ENCODE measurements around the gene C16orf86. TPM values are rescaled to one million over a fixed set of nuclear protein-coding genes. Genes with fewer than 3 reads are reported as not detected.

C16orf86 gene
- polyA plus RNA-seq, 1 of the 3 experiments (the other 2 are of a cell fraction), result 4.3 TPM

DNA sequence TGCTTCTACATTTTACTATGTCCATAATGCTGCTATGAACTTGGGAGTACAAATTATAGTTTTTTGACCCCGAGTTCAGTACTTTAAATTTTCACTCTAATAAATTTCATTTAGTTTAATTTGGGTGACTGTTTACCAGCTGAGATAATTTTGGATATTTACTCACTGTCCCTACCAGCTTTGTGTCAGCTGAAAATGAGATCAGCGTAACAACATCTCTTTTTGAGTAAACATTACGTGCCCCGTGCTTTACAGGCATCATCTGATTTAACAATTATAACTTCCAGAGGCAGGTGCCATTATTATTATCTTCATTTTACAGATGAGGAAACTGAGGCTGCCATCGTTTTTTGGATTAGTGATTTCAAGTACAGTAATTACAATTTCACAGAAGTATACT, 37.5 kb downstream of the C16orf86 start:
- no peak overlapping the region for H3K4me3 ChIP-seq (ENCODE audit: low read depth in 2 of 2, low read length in 1 of 2)
- WGBS (ENCODE audit: low lambda C conversion rate), result 94% methylated on average over 5 of the region's 5 CpGs
- peaks cover 5% of the 10 kb centered on the region; the same call in 1 of the 2 replicates for H3K9me3 ChIP-seq
- ChIA-PET CTCF (interaction anchor here (1.0 to 1.5 kb wide), 4 partner anchors 9 to 183 kb away, joined by 4 to 5 read pairs (median 4); no protein-coding TSS in a partner anchor), POLR2A (no interaction called here)
- H2AFZ ChIP-seq (ENCODE audit: low read depth), result no peak overlapping the region
- H3K79me2 ChIP-seq (ENCODE audit: insufficient read depth), result peaks cover 93% of the 10 kb centered on the region
- H3F3A ChIP-seq (replicated peaks; ENCODE audit: insufficient read depth), result peaks cover 4% of the 10 kb centered on the region
- TF ChIP-seq, protein P1, sequence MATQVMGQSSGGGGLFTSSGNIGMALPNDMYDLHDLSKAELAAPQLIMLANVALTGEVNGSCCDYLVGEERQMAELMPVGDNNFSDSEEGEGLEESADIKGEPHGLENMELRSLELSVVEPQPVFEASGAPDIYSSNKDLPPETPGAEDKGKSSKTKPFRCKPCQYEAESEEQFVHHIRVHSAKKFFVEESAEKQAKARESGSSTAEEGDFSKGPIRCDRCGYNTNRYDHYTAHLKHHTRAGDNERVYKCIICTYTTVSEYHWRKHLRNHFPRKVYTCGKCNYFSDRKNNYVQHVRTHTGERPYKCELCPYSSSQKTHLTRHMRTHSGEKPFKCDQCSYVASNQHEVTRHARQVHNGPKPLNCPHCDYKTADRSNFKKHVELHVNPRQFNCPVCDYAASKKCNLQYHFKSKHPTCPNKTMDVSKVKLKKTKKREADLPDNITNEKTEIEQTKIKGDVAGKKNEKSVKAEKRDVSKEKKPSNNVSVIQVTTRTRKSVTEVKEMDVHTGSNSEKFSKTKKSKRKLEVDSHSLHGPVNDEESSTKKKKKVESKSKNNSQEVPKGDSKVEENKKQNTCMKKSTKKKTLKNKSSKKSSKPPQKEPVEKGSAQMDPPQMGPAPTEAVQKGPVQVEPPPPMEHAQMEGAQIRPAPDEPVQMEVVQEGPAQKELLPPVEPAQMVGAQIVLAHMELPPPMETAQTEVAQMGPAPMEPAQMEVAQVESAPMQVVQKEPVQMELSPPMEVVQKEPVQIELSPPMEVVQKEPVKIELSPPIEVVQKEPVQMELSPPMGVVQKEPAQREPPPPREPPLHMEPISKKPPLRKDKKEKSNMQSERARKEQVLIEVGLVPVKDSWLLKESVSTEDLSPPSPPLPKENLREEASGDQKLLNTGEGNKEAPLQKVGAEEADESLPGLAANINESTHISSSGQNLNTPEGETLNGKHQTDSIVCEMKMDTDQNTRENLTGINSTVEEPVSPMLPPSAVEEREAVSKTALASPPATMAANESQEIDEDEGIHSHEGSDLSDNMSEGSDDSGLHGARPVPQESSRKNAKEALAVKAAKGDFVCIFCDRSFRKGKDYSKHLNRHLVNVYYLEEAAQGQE (IDR thresholded peaks at IDR 0.05; ENCODE audit: low read depth, low read length), result no peak
- TF ChIP-seq EP300 (IDR thresholded peaks at IDR 0.05; ENCODE audit: borderline replicate concordance in 1 of 2, low read depth in 1 of 2, low read length in 1 of 2), result no peak
- TF ChIP-seq, protein P2, sequence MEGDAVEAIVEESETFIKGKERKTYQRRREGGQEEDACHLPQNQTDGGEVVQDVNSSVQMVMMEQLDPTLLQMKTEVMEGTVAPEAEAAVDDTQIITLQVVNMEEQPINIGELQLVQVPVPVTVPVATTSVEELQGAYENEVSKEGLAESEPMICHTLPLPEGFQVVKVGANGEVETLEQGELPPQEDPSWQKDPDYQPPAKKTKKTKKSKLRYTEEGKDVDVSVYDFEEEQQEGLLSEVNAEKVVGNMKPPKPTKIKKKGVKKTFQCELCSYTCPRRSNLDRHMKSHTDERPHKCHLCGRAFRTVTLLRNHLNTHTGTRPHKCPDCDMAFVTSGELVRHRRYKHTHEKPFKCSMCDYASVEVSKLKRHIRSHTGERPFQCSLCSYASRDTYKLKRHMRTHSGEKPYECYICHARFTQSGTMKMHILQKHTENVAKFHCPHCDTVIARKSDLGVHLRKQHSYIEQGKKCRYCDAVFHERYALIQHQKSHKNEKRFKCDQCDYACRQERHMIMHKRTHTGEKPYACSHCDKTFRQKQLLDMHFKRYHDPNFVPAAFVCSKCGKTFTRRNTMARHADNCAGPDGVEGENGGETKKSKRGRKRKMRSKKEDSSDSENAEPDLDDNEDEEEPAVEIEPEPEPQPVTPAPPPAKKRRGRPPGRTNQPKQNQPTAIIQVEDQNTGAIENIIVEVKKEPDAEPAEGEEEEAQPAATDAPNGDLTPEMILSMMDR (IDR thresholded peaks at IDR 0.05), result no peak
- no peak overlapping the region for H3K27ac ChIP-seq (ENCODE audit: low read depth in 2 of 2, low read length in 1 of 2)
- H4K20me1 ChIP-seq (ENCODE audit: insufficient read depth), result 0 out of 2 replicates have a peak, but pooled peaks cover 10% of the 10 kb centered on the region
- no peaks in the 10 kb centered on the region for H3K27me3 ChIP-seq (ENCODE audit: insufficient read depth)
- H3K36me3 ChIP-seq (replicated peaks in 1 of 2; ENCODE audit: control insufficient read depth in 1 of 2, insufficient read depth in 2 of 2, low read length in 1 of 2), result peaks cover 0 to 8% of the 10 kb centered on the region in 2 experiments
- no peak overlapping the region for H3K9ac ChIP-seq
- no peak overlapping the region for H3K4me2 ChIP-seq
- no peaks in the 10 kb centered on the region for H3K9me2 ChIP-seq
- H3K4me1 ChIP-seq (ENCODE audit: control insufficient read depth in 1 of 2, insufficient read depth in 2 of 2, low read depth in 1 of 2, low read length in 1 of 2), result peaks cover 0 to 12% of the 10 kb centered on the region in 2 experiments; a peak in 1 of 4 replicates
- DNase-seq, result no peak

DNA sequence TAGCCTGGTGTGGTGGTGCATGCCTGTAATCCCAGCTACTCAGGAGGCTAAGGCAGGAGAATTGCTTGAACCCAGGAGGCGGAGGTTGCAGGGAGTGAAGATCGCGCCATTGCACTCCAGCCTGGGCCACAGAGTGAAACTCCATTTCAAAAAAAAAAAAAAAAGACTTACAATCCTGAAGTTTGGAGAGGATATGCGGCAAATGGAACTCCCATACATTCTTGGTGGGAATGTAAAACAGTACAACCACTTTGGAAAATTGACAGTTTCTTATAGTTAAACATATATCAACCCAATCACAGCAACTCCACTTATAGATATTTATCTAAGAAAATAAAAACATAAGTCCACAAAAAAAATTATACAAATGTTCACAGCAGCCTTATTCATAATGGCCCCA, 40.6 kb downstream of the C16orf86 start:
- WGBS (ENCODE audit: low lambda C conversion rate), result 94% methylated on average over 4 of the region's 4 CpGs
- Histone ChIP-seq H3K9me2 (no peaks in the 10 kb centered on the region), H3K9me3 (no peaks in the 10 kb centered on the region), H3K36me3 (replicated peaks in 1 of 2; ENCODE audit: control insufficient read depth in 1 of 2, insufficient read depth in 2 of 2, low read length in 1 of 2) (peaks cover 0 to 2% of the 10 kb centered on the region in 2 experiments), H2AFZ (ENCODE audit: low read depth) (no peak overlapping the region), H3K27ac (ENCODE audit: low read depth in 2 of 2, low read length in 1 of 2) (no peak overlapping the region), H3K79me2 (ENCODE audit: insufficient read depth) (peaks cover 92% of the 10 kb centered on the region), H3K27me3 (ENCODE audit: insufficient read depth) (no peaks in the 10 kb centered on the region), H3K4me3 (ENCODE audit: low read depth in 2 of 2, low read length in 1 of 2) (no peak overlapping the region), H3K4me2 (no peak overlapping the region), H3F3A (replicated peaks; ENCODE audit: insufficient read depth) (peaks cover 8% of the 10 kb centered on the region), H4K20me1 (ENCODE audit: insufficient read depth) (peaks cover 19% of the 10 kb centered on the region; the same call in 1 of the 2 replicates), H3K4me1 (ENCODE audit: control insufficient read depth in 1 of 2, insufficient read depth in 2 of 2, low read depth in 1 of 2, low read length in 1 of 2) (peaks cover 0 to 12% of the 10 kb centered on the region in 2 experiments; a peak in 1 of 4 replicates), H3K9ac (no peak overlapping the region)
- POLR2A ChIA-PET, result no interaction called here
- DNase-seq, result no peak
- CTCF ChIA-PET, result interaction anchor here (1.0 kb wide), 1 partner anchor 110 kb away, joined by 3 read pairs; no protein-coding TSS in a partner anchor
- TF ChIP-seq RFX5 (IDR thresholded peaks at IDR 0.05; ENCODE audit: low read length), result no peak
- TF ChIP-seq MXI1 (IDR thresholded peaks at IDR 0.05; ENCODE audit: low read depth, low read length), result no peak
- TF ChIP-seq FOSL2 (IDR thresholded peaks at IDR 0.05; ENCODE audit: borderline replicate concordance, low read depth), result no peak
- no peak for TF ChIP-seq EZH2phosphoT487 (IDR thresholded peaks at IDR 0.05; ENCODE audit: borderline replicate concordance, low read depth)
- TF ChIP-seq TAF1 (IDR thresholded peaks at IDR 0.05; ENCODE audit: borderline replicate concordance, low read depth, low read length), result no peak
- TF ChIP-seq CHD2 (IDR thresholded peaks at IDR 0.05; ENCODE audit: low read length, partially characterized antibody), result no peak
- TF ChIP-seq NFIC (IDR thresholded peaks at IDR 0.05; ENCODE audit: borderline replicate concordance), result no peak
- TF ChIP-seq, protein P1 (IDR thresholded peaks at IDR 0.05; ENCODE audit: low read depth, low read length), result no peak
- no peak for TF ChIP-seq EP300 (IDR thresholded peaks at IDR 0.05; ENCODE audit: borderline replicate concordance in 1 of 2, low read depth in 1 of 2, low read length in 1 of 2)
- no peak for TF ChIP-seq RXRA (IDR thresholded peaks at IDR 0.05; ENCODE audit: borderline replicate concordance, low read depth)
- no peak for TF ChIP-seq MEF2A (IDR thresholded peaks at IDR 0.05; ENCODE audit: borderline replicate concordance, low read depth)
- TF ChIP-seq, protein P3, sequence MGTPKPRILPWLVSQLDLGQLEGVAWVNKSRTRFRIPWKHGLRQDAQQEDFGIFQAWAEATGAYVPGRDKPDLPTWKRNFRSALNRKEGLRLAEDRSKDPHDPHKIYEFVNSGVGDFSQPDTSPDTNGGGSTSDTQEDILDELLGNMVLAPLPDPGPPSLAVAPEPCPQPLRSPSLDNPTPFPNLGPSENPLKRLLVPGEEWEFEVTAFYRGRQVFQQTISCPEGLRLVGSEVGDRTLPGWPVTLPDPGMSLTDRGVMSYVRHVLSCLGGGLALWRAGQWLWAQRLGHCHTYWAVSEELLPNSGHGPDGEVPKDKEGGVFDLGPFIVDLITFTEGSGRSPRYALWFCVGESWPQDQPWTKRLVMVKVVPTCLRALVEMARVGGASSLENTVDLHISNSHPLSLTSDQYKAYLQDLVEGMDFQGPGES (IDR thresholded peaks at IDR 0.05; ENCODE audit: low read depth, low read length), result no peak
- TF ChIP-seq ELF1 (IDR thresholded peaks at IDR 0.05), result no peak
